GDM1 (cell line): ENCODE data around the gene ZNF283.
A peak's percentile ranks its signal among the peaks of the same experiment; 100 is the strongest.

ENCODE experiments used
- DNase-seq: peaks from one replicate; lab custom pipeline; 2025; lab: John Stamatoyannopoulos, UW

Gene ZNF283

DNA sequence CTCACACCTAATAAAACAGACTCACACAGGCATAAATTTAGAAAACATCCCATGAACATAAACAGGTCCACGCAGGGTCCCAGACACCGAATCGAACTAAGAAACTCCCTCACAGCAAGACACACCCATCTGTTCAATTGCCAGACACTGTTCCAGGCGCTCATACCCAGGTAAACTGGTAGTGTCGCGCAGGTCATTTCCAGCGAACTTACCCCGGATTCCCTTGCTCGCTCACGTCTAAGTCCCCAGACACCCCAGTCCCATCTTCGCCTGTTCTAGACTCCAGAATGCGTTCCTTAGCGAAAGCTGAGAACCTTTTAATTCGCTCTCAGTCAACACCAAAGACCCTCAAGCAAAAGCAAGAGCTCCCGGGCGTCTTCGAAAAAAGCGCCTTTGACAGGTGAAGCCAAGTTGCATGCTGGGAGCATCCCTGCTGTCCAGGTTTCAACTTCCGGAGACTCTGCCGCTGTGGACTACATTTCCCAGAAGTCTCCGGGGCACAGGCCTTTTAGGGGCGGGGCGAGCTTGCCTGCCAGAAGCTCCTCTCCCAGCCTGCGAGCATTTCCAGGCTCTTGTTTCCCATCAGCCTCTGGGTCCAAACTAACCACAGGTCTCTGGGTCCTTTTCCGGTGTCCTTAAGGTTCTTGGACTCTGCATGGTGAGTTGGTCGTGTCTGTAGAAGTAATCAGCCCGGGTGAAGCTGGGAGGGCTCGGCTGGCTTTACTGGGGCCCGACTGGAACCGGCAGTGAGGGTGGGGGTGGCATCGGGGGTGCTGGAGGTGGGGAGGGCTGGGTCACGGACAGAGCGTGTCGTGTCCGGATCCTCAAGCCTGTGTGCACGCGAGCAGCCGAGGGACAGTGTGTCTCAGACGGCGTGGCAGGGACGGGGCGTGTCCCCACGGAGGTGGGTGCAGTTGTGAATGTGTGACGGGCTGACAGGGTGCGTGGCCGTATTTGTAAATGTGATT is at the start of gene ZNF283:
TSS of gene ZNF283 (plus strand) at position 535 of the 968 bp plus-strand sequence. CDS start 6,184 bp downstream, outside the sequence.
- peak; percentile 31 for DNase-seq

DNA sequence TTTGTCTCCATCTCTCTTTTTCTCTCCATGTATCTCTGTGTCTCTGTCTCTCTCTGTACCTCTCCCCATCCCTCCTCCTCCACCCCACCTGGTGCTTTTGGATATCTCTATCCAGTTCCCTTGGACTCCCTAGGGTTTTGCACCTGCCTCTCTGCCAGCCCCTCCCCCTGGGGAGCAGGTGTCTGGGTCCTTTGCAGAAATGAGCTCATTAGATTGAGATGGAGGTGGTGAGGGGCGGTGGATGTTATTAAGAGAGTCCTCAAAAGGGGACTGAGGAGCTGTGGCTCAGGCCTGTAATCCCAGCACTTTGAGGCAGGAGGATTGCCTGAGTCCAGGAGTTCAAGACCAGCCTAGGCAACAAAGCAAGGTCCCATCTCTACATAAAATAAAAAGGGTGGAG is 48.5 kb upstream of the ZNF283 start:
- no peak for DNase-seq

DNA sequence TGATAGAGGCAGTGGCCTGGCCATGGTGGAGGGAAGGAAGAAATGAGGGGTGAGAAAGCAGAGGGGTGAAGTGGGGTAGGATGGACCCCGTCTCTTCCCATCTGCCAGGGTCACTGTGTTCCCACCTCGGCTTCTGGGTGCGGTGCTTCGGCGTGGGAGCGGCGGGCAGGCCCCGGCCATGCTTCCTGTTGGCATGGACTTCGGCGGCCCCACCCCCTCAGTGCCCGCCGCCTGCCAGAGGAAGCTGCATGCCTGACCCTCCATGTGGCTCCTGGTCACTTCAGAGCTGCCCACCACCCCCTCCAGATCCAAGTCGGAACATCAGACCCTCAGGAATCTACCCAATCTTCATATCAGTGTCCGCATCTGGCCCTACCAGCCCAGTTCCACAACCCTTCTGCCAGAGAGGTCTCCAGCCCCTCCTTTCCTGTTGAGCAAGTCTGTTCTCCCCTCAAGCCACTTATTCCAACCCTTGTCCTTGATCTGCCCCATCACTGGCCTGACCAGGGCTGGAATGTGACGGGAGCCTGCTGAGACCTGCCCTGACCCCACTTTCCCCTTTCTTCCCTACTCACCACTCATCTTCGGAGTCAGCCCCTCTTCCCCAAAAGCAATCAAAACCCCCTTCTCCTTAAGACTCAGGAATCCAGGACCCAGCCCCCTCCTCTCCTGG is 47.8 kb upstream of the ZNF283 start:
- no peak for DNase-seq

DNA sequence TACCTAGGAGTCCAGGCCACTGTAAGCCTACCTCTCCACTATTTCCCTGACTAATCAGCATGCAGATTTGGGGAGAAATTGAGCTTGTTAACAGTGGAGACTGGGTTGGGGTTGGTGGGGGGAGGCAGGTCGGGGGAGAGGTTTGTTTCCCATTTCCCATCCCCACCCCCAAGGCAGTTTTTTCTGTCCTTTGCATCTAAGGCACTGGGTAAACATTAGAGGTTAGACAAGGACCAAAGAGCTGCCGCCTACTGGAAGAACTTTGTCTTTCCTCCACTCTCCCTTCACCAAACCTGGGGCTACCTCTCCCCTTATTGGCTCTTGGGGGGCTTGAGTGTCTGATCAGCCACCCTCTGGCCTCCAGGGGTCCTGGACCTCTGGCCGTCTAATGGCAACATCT is 47.3 kb upstream of the ZNF283 start:
- DNase-seq = peak; percentile 49

- peak; percentile 74 for DNase-seq
Measured at GRCh38 chr19:43780706-43781525, 46.2 kb upstream of the ZNF283 start, which contains the start of gene KCNN4. Gene KCNN4, minus strand, starts transcription at chr19:43780973. Its CDS starts 112 bp downstream, at chr19:43780861.

DNA sequence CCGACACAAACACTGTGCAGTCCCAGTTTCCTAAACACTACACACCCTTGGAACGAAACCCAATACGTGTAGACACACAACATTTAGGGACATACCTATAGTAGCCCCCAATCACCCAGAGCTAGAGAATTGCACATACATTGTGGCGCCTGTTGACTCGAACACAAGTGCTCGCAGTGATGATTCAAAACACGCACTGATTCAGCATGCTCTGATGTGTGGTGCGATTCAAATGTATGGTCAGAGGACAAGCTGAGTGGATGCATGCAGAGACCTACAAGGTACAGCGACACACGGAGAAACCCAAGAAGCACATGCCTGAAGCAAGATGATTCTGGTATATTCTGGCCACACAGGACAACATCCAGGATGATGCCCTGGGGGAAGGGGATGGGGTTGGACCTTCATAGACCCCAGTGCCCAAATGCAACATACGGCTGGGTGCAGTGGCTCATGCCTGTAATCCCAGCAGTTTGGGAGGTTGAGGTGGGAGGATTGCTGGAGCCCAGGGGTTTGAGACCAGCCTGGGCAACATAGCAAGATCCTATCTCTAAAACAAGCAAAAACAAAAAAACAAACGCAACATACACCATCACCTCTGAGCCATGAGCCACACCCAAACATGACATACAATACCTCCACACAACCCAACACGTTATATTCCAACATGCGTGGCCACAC is 45.4 kb upstream of the ZNF283 start:
- no peak for DNase-seq

GRCh38 chr19:43782311-43782660 is 44.8 kb upstream of the ZNF283 start:
- DNase-seq = no peak

DNA sequence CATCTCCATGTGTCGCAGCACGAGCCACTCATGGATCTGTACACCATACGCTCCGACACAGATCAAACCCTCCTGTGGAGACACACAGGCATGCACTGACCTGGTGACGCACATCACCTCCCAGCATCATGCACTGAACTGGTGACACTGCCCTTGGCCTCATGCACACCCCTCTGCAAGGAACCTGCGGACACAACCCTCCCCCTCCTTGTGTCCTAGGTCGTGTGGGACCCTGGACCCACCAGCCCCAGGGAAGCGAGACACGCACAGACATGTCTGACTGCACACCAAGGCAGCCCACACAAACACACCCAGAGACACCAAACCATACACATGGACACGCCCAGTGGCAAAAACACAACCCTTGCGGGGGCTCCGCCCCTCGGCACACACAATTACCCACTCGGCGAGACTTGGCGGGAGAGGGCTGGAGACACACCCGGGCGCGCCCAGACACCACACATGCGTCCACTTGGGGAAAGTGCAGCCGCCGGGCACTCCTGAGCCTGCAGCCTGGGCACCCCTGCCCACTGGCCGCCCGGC is 44.4 kb upstream of the ZNF283 start:
- DNase-seq = no peak

- no peak for DNase-seq
Measured at GRCh38 chr19:43783636-43784035, 43.5 kb upstream of the ZNF283 start.

GRCh38 chr19:43784241-43784980 is 42.7 kb upstream of the ZNF283 start:
- DNase-seq = peak; percentile 25

DNA sequence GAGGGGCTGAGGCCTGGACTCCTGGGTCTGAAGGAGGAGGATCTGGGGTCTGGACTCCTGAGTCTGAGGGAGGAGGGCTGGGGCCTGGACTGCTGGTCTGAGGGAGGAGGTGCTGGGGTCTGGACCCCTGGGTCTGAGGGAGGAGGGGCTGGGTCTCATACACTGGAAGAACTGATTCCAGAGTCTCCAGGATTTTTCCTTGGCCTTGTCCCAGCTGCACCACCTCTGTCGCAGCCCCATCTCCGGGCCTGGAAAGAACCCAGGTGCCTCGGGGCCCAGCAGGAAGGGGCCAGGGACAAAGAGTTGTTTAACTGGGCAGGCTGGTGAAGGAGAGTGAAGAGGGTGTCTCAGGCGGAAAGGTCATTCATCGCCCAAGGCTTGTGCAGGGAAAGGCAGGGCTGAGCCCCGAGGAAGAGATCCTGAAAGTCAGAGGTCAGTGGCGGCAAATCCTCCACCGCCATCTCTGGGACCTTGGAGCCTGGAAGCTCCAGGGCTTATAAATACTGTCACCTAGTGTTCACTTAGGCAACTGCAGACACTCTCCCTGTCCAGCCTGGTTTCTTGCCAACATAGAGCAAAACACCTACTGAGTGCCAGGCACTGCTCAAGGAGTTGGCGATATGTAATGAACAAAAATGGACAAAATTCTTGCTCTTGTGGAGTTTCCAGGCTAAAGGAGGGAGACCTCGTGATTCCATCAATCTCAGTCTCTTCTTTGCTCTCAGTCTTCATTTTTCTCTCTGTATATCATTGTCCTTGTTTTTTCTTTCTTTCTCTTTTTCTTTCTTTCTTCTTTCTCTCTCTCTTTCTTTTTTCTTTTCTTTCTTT is 41.9 kb upstream of the ZNF283 start:
- peak; percentile 39 for DNase-seq

- DNase-seq = no peak
Measured at GRCh38 chr19:43786665-43787064, 40.5 kb upstream of the ZNF283 start.

DNA sequence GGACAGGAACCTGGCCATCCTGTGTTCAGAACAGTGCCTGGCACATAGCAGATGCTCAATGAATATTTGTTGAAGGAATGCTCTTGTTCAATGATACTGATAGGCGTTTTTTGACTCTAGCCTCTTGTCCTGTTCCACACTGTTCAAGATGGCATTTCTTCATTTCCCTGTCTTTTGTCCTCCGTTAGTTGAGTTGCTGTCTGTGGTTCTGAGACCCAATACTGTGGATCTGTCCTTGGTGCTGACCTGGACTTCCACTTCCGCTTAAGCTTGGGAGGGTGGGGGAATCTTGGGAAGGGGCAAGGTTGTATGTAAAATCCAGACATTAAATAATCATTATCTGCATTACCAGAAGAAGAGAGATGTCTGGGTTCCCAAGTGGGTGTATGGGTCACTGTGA is 38.1 kb upstream of the ZNF283 start:
- DNase-seq = no peak

- DNase-seq = no peak
Measured at GRCh38 chr19:43790587-43790986, 36.5 kb upstream of the ZNF283 start.

DNA sequence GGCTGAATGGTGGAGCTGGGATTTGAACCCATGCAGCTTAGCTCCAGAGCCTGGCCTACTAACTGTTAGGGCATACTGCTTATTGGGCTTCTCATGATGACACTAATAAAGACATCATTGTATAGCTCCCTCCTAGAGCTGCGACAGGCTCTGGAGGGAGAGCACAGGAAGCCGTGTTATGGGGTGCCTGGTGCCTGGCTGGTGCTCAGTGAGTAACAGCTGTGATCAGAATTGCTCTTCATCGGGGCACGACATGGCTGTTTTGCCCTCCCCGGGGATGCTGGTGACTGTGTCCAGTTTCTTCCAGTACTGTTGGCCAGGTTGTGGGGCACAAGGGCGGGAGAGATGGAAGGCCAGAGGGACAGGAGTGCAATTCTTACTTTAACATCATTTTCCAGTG is 30.0 kb upstream of the ZNF283 start:
- DNase-seq = no peak

- DNase-seq = no peak
Measured at GRCh38 chr19:43797556-43797955, 29.6 kb upstream of the ZNF283 start.

DNA sequence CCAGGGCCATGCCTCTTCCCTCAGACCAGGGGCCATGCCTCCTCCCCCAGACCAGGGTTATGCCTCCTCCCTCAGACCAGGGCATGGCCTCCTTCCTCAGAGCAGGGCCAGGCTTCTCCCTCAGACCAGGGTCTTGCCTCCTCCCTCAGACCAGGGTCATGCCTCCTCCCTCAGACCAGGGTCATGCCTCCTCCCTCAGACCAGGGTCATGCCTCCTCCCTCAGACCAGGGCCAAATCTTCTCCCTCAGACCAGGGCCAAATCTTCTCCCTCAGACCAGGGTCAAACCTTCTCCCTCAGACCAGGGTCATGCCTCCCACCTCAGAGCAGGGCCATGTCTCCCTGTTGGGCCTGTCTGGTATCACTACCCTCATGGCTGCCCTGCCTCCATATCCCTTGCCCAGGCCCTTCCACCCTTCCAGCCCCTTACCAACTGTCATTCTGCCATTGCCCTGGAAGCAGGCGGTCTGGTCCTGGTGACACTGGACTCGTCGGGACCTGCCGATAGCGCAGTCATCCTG is 29.0 kb upstream of the ZNF283 start:
- DNase-seq = no peak

DNA sequence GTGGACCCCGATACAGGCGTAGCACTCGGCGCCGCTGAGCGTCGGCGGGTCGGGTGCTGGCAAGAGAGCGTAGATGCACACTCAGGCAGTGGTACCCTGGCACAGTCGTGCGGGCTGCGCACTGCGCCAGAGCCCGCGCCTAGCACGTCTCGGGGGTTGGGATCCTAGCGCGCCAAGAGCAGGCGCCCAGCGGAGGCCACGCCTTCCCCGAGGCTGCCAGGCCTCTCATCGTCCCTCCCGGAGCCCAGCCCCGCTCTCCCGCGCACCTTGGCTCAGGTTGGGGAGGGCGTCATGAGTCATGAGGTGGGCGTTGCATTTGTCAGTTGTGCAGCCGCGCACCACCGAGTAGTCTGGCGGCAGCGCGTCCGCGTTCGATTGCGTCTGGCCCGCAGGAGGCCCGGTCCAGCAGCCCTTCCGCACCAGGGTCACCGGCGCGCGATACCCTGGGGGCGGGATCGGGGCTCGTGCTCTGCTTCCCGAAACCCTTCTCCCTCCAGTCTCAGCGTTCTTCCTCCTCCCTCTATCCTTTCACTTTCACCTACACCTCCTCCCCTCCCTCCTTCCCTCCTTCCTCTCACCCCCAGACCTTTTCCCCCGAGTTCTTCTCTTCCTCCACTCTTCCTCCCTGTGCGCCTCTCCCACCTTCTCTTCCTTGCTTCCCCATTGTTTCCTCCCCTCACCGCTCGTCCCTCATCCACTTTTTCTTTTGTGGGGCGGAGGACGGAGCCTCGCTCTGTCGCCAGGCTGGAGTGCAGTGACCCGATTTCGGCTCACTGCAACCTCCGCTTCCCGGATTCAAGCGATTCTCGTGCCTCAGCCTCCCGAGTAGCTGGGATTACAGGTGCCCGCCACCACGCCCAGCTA is 28.3 kb upstream of the ZNF283 start:
- no peak for DNase-seq
